Measurements from ENCODE around the gene NRXN3.

The NRXN3 gene

DNA sequence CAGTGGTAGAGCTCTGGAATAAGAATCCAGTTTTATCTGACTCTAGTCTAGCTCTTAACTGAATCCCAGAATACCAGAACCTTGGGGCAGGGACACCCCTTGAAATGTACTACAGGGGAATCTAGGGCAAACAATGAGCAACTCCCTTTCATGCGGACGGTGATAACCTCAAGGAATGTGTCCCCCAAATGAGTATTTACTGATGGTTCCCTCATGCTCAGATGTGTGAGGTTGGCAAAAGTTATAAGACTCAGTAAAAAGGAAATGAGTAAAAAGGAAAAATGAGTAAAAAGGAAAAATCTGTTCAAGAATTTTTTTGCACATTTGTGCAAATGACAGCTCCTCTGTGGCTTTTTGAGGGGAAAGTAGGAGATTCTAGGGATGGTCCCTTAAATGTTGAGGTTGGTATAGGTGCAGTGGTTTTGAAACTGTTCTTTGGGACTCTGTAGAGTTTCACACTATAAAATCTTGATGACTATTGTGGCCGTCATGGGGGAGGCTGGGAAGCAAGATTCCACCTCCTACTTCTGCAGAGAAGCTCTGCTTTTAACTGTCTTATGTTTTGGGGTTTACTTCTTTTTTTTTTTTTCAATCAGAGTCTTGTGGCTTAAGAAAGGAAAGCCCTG lies 58.6 kb downstream of the NRXN3 start:
- no peak for DNase-seq (ENCODE audit: low spot score)
- Histone ChIP-seq H3K4me3 (ENCODE audit: severe bottlenecking) (no peak overlapping the region), H3K36me3 (ENCODE audit: low read depth) (no peaks in the 10 kb centered on the region), H3K4me1 (ENCODE audit: insufficient read depth, poor library complexity, severe bottlenecking) (no peaks in the 10 kb centered on the region), H3K27ac (ENCODE audit: poor library complexity, severe bottlenecking) (no peak overlapping the region), H3K9me3 (ENCODE audit: severe bottlenecking) (no peaks in the 10 kb centered on the region), H3K27me3 (ENCODE audit: insufficient read depth, poor library complexity, severe bottlenecking) (no peaks in the 10 kb centered on the region)
- ATAC-seq (ENCODE audit: low read depth), result no peak
- TF ChIP-seq, protein P1, sequence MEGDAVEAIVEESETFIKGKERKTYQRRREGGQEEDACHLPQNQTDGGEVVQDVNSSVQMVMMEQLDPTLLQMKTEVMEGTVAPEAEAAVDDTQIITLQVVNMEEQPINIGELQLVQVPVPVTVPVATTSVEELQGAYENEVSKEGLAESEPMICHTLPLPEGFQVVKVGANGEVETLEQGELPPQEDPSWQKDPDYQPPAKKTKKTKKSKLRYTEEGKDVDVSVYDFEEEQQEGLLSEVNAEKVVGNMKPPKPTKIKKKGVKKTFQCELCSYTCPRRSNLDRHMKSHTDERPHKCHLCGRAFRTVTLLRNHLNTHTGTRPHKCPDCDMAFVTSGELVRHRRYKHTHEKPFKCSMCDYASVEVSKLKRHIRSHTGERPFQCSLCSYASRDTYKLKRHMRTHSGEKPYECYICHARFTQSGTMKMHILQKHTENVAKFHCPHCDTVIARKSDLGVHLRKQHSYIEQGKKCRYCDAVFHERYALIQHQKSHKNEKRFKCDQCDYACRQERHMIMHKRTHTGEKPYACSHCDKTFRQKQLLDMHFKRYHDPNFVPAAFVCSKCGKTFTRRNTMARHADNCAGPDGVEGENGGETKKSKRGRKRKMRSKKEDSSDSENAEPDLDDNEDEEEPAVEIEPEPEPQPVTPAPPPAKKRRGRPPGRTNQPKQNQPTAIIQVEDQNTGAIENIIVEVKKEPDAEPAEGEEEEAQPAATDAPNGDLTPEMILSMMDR (IDR thresholded peaks at IDR 0.05; ENCODE audit: poor library complexity, severe bottlenecking), result no peak

GRCh38 chr14:78232231-78233000 lies 62.2 kb downstream of the NRXN3 start:
- DNase-seq (ENCODE audit: low spot score) (no peak), ATAC-seq (ENCODE audit: low read depth) (no peak)
- TF ChIP-seq, protein P1 (IDR thresholded peaks at IDR 0.05; ENCODE audit: poor library complexity, severe bottlenecking), result no peak
- no peaks in the 10 kb centered on the region for H3K36me3 ChIP-seq (ENCODE audit: low read depth)
- no peaks in the 10 kb centered on the region for H3K4me1 ChIP-seq (ENCODE audit: insufficient read depth, poor library complexity, severe bottlenecking)
- H3K27ac ChIP-seq (ENCODE audit: poor library complexity, severe bottlenecking), result no peak overlapping the region
- H3K27me3 ChIP-seq (ENCODE audit: insufficient read depth, poor library complexity, severe bottlenecking), result peaks cover 17% of the 10 kb centered on the region
- no peaks in the 10 kb centered on the region for H3K9me3 ChIP-seq (ENCODE audit: severe bottlenecking)
- no peak overlapping the region for H3K4me3 ChIP-seq (ENCODE audit: severe bottlenecking)

DNA sequence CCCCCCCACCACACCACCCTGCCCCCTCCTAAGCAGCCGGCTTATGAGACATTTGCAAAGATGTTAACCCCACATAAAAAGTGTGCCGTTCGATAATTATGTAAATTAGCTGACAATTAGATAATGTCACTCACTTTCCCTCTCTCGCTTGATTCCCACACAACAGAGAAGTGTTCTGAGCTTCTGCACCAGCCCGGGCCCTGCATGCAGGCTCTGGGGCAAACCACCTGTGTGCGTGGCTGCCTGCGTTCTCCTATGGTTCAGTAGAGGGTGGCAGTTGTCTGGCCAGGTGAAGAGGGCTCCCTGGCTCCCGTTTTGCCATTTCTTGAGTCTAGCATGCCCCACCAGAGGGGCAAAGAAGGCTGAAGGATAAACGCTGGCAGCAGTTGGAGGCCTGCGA lies 68.0 kb downstream of the NRXN3 start:
- H3K9me3 ChIP-seq (ENCODE audit: severe bottlenecking), result no peaks in the 10 kb centered on the region
- no peaks in the 10 kb centered on the region for H3K36me3 ChIP-seq (ENCODE audit: low read depth)
- DNase-seq (ENCODE audit: low spot score) (no peak), ATAC-seq (ENCODE audit: low read depth) (no peak)
- peaks cover 49% of the 10 kb centered on the region for H3K27me3 ChIP-seq (ENCODE audit: insufficient read depth, poor library complexity, severe bottlenecking)
- H3K27ac ChIP-seq (ENCODE audit: poor library complexity, severe bottlenecking), result no peak overlapping the region
- no peak overlapping the region for H3K4me3 ChIP-seq (ENCODE audit: severe bottlenecking)
- H3K4me1 ChIP-seq (ENCODE audit: insufficient read depth, poor library complexity, severe bottlenecking), result no peaks in the 10 kb centered on the region
- TF ChIP-seq, protein P1 (IDR thresholded peaks at IDR 0.05; ENCODE audit: poor library complexity, severe bottlenecking), result no peak

DNA sequence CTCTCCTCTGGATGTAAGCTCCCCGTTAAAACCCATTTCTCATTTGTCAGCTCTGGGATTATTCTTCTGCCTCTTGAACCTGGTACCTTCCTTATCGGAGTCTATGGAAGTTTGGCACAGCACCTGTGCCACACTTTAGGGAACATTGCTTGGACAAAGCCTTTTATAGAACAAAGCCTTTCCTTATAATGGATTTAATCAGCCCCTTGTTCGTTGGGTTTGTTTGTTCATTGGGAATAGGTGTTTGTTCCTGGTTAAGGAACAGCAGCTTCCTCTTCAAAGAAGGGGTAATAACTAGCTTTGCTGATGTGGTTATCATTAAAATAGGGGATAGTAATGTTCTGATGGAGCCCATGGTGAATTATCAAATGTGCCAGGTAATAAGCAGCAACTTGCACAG lies 70.4 kb downstream of the NRXN3 start:
- Histone ChIP-seq H3K9me3 (ENCODE audit: severe bottlenecking) (no peaks in the 10 kb centered on the region), H3K36me3 (ENCODE audit: low read depth) (no peaks in the 10 kb centered on the region), H3K27ac (ENCODE audit: poor library complexity, severe bottlenecking) (no peak overlapping the region), H3K4me3 (ENCODE audit: severe bottlenecking) (no peak overlapping the region), H3K27me3 (ENCODE audit: insufficient read depth, poor library complexity, severe bottlenecking) (peaks cover 50% of the 10 kb centered on the region), H3K4me1 (ENCODE audit: insufficient read depth, poor library complexity, severe bottlenecking) (no peaks in the 10 kb centered on the region)
- no peak for DNase-seq (ENCODE audit: low spot score)
- TF ChIP-seq, protein P1 (IDR thresholded peaks at IDR 0.05; ENCODE audit: poor library complexity, severe bottlenecking), result no peak
- no peak for ATAC-seq (ENCODE audit: low read depth)

DNA sequence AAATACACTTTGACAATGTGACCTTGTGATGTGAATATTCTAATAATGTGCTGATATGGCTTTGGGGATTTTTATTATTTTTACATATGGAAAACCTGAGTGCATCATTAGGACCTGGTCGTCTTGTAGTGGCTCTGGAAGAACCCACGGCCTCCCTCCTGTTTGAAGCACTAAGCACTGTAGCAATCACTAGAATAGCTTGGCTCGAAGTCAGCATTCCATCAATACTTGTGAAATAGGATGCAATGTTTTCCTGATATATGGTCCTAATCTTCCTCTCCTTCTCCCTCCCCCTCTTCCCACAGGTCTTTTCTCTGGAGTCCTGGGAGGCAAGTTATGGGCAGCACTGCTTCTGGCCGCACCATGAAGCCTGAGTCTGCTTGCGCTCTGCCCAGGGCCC lies 71.9 kb downstream of the NRXN3 start:
- Histone ChIP-seq H3K27me3 (ENCODE audit: insufficient read depth, poor library complexity, severe bottlenecking) (peaks cover 50% of the 10 kb centered on the region), H3K4me3 (ENCODE audit: severe bottlenecking) (no peak overlapping the region), H3K9me3 (ENCODE audit: severe bottlenecking) (no peaks in the 10 kb centered on the region), H3K4me1 (ENCODE audit: insufficient read depth, poor library complexity, severe bottlenecking) (no peaks in the 10 kb centered on the region), H3K27ac (ENCODE audit: poor library complexity, severe bottlenecking) (no peak overlapping the region), H3K36me3 (ENCODE audit: low read depth) (no peaks in the 10 kb centered on the region)
- DNase-seq (ENCODE audit: low spot score), result no peak
- TF ChIP-seq, protein P1 (IDR thresholded peaks at IDR 0.05; ENCODE audit: poor library complexity, severe bottlenecking), result no peak
- no peak; the same call in 2 of the 3 replicates for ATAC-seq (ENCODE audit: low read depth)

All from RWPE2 (cell line).